Mesenchymal stem cell (in vitro differentiated cells and primary cell): ENCODE data around the gene TIAL1.
A peak's percentile ranks its signal among the peaks of the same experiment; 100 is the strongest.
"Not testable (repeated sequence)": the region's sequence is repeated elsewhere in the genome, so short reads cannot be mapped to it uniquely, and the experiment has no call there.

Experiments used
- DNase-seq: peaks from one replicate; pipeline ENCODE4 v3.0.0-alpha.2; 2013
- H2AFZ ChIP-seq: one replicate; pipeline ENCODE4 v1.6.1; 2013; ENCODE audit warnings: low read depth, mild to moderate bottlenecking, control low read depth, inconsistent platforms, low read length, moderate library complexity
- H2AK5ac ChIP-seq: 2 replicates; pipeline ENCODE4 v1.6.1; 2013; ENCODE audit warnings: low read length, moderate library complexity, mild to moderate bottlenecking, inconsistent platforms; ENCODE audit not compliant: severe bottlenecking
- H2BK120ac ChIP-seq: one replicate; pipeline ENCODE4 v1.6.1; 2013; ENCODE audit warnings: low read depth, mild to moderate bottlenecking, inconsistent platforms, low read length, moderate library complexity
- H2BK12ac ChIP-seq, 2 experiments: one replicate each; pipeline ENCODE4 v1.6.1; 2013; ENCODE audit warnings: inconsistent platforms in 2 of 2, low read length in 2 of 2, mild to moderate bottlenecking in 2 of 2, moderate library complexity in 2 of 2, control low read depth in 1 of 2
- H2BK15ac ChIP-seq: one replicate; pipeline ENCODE4 v1.6.1; 2013; ENCODE audit warnings: mild to moderate bottlenecking, low read depth, inconsistent platforms; ENCODE audit not compliant: poor library complexity, severe bottlenecking
- H2BK5ac ChIP-seq: 2 replicates; pipeline ENCODE4 v1.6.1; 2013; ENCODE audit warnings: low read depth, mild to moderate bottlenecking, low read length, control low read depth, inconsistent platforms; ENCODE audit not compliant: poor library complexity, severe bottlenecking
- H3K14ac ChIP-seq, 2 experiments: one replicate each; pipeline ENCODE4 v1.6.1; 2013; ENCODE audit warnings: inconsistent platforms in 2 of 2, low read length in 2 of 2, control low read depth in 1 of 2, mild to moderate bottlenecking in 1 of 2, moderate library complexity in 1 of 2
- H3K18ac ChIP-seq, 2 experiments: one replicate each; pipeline ENCODE4 v1.6.1; 2013; ENCODE audit warnings: inconsistent platforms in 2 of 2, low read length in 2 of 2, control low read depth in 1 of 2, low read depth in 1 of 2, mild to moderate bottlenecking in 1 of 2
- H3K23ac ChIP-seq, 2 experiments: one replicate each; pipeline ENCODE4 v1.6.1; 2013; ENCODE audit warnings: inconsistent platforms in 2 of 2, low read length in 2 of 2, mild to moderate bottlenecking in 2 of 2, moderate library complexity in 2 of 2, control low read depth in 1 of 2
- H3K27ac ChIP-seq: 2 replicates; pipeline ENCODE4 v1.5.1; 2013; ENCODE audit warnings: mild to moderate bottlenecking, moderate library complexity, low read length, control low read depth, inconsistent platforms; ENCODE audit not compliant: poor library complexity, severe bottlenecking
- H3K27me3 ChIP-seq, 2 experiments: 2 replicates each; pipeline versions ENCODE4 v1.6.1 to v1.7.0; 2013; ENCODE audit warnings: low read length in 2 of 2, mild to moderate bottlenecking in 2 of 2, moderate library complexity in 2 of 2, control low read depth in 1 of 2, inconsistent platforms in 1 of 2; ENCODE audit not compliant: control insufficient read depth in 1 of 2, insufficient read depth in 1 of 2
- H3K36me3 ChIP-seq, 2 experiments: 2 replicates each; pipeline versions ENCODE4 v1.6.1 to v1.7.0; 2013; ENCODE audit warnings: low read length in 2 of 2, control low read depth in 1 of 2, inconsistent platforms in 1 of 2, low read depth in 1 of 2, mild to moderate bottlenecking in 1 of 2; ENCODE audit not compliant: insufficient read depth in 2 of 2, control insufficient read depth in 1 of 2
- H3K4ac ChIP-seq, 2 experiments: one replicate each; pipeline ENCODE4 v1.6.1; 2013; ENCODE audit warnings: inconsistent platforms in 2 of 2, low read length in 2 of 2, mild to moderate bottlenecking in 2 of 2, moderate library complexity in 2 of 2, control low read depth in 1 of 2, low read depth in 1 of 2
- H3K4me1 ChIP-seq: 2 replicates; pipeline ENCODE4 v1.6.1; 2013; ENCODE audit warnings: low read depth, low read length, control low read depth; ENCODE audit not compliant: control insufficient read depth, insufficient read depth
- H3K4me2 ChIP-seq: 2 replicates; pipeline ENCODE4 v1.6.1; 2013; ENCODE audit warnings: low read length, mild to moderate bottlenecking, inconsistent platforms; ENCODE audit not compliant: poor library complexity, severe bottlenecking
- H3K4me3 ChIP-seq, 2 experiments: 2 replicates each; pipeline versions ENCODE4 v1.5.1 to v1.7.0; 2013; ENCODE audit warnings: low read length in 2 of 2, mild to moderate bottlenecking in 2 of 2, control low read depth in 1 of 2, low read depth in 1 of 2; ENCODE audit not compliant: insufficient read depth in 1 of 2
- H3K79me1 ChIP-seq: replicated peaks from 2 replicates; pipeline ENCODE4 v1.6.1; 2013; ENCODE audit warnings: mild to moderate bottlenecking, control low read depth, low read length, inconsistent platforms; ENCODE audit not compliant: poor library complexity, severe bottlenecking
- H3K9ac ChIP-seq: 2 replicates; pipeline ENCODE4 v1.7.0; 2013; ENCODE audit warnings: mild to moderate bottlenecking, low read length, moderate library complexity
- H3K9me3 ChIP-seq: 2 replicates; pipeline ENCODE4 v1.7.0; 2013; ENCODE audit warnings: mild to moderate bottlenecking, low read length; ENCODE audit not compliant: control insufficient read depth
- H4K8ac ChIP-seq: one replicate; pipeline ENCODE4 v1.6.1; 2013; ENCODE audit warnings: inconsistent platforms, mild to moderate bottlenecking, low read length, moderate library complexity
- H4K91ac ChIP-seq: one replicate; pipeline ENCODE4 v1.6.1; 2013; ENCODE audit warnings: mild to moderate bottlenecking, low read length, inconsistent platforms
- WGBS: methylation state at CpG from one replicate; pipeline ENCODE4 v1.1.7; 2013; ENCODE audit warnings: mixed read lengths; 5-methylcytosine and 5-hydroxymethylcytosine counted together

Gene TIAL1

GRCh38 chr10:119528663-119529237 lies 68.0 kb downstream of the TIAL1 start:
- not testable (repeated sequence) for H2BK120ac ChIP-seq, H2BK15ac ChIP-seq, H3K4me1 ChIP-seq, H3K23ac ChIP-seq, H3K27me3 ChIP-seq, H2BK5ac ChIP-seq, H3K14ac ChIP-seq, H3K27ac ChIP-seq, H3K18ac ChIP-seq, H3K9ac ChIP-seq, H2AK5ac ChIP-seq, H3K4me3 ChIP-seq, H4K91ac ChIP-seq, H3K4me2 ChIP-seq, H3K4ac ChIP-seq, H4K8ac ChIP-seq, H2AFZ ChIP-seq, H3K9me3 ChIP-seq
- WGBS: 44% methylated on average over 5 of the region's 8 CpGs
- H2BK12ac ChIP-seq: peak overlapping the region in 1 of 2 experiments; percentile 34
- DNase-seq: peak; percentile 87
- peaks cover 10 to 20% of the 10 kb centered on the region in 2 experiments for H3K36me3 ChIP-seq
- H3K79me1 ChIP-seq: peaks cover 14% of the 10 kb centered on the region

DNA sequence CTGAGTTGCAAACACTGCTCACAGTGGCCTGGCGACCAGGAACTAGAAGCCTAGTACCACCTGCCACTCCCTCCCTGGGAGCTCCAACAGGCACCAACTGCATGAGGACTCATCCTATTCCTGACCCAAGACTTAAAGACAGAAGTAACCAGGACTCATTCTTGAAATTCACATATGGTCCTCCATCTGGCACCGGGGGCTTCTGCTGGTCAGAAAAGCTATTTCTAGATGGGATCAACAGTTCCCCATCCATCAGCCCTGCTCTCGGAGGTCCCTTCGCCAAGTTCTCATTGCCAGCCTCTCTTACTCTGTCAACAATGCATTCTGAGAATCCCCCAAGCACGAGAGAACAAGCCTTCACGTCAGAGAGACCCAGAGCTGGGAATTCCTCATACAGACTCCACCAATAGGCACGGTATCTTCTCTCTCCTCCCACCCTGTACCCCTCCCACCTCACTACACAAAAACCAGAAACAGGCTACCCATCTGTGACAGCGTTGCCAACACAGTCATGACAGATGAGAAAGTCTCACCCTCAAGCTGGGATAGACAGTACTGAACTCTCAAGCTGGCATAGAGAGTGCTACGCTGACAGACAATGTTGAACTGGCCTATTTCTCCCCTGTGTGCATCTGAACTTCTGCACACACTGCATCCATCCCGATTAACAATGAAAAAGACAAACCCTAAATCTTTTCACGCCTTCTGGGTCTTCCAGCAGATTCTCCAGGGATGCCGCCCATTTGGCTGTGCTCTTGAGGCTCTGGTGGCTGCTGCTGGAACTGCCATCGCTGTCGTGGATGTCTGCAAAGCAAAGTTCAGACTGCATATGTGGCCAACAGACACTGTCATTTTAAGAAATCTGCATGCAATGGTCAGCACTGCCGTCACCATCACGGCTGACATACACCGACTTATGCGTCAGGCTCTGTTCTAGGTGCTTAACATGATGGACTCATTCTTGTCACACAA lies 69.9 kb downstream of the TIAL1 start:
- H2AFZ ChIP-seq: no peak overlapping the region
- H2BK5ac ChIP-seq: no peak overlapping the region
- DNase-seq: peak; percentile 42
- H3K4me2 ChIP-seq: no peak overlapping the region
- peak overlapping the region; percentile 29 for H2BK120ac ChIP-seq
- H3K18ac ChIP-seq: peak overlapping the region; percentile 10 to 86
- H3K14ac ChIP-seq: peak overlapping the region in 1 of 2 experiments; percentile 79
- WGBS: 77% methylated on average over 18 of the region's 18 CpGs
- H3K79me1 ChIP-seq: peaks cover 10% of the 10 kb centered on the region
- no peak overlapping the region for H3K27ac ChIP-seq
- peak overlapping the region; percentile 29 to 57 for H3K4ac ChIP-seq
- no peak overlapping the region for H2BK15ac ChIP-seq
- H3K9me3 ChIP-seq: no peaks in the 10 kb centered on the region
- H3K36me3 ChIP-seq: peaks cover 11 to 22% of the 10 kb centered on the region in 2 experiments
- H4K8ac ChIP-seq: peak overlapping the region; percentile 10
- H2BK12ac ChIP-seq: peak overlapping the region; percentile 6 to 64
- H3K9ac ChIP-seq: no peak overlapping the region
- H3K23ac ChIP-seq: peak overlapping the region in 1 of 2 experiments; percentile 63
- no peak overlapping the region for H2AK5ac ChIP-seq
- no peak overlapping the region for H3K4me3 ChIP-seq
- H4K91ac ChIP-seq: no peak overlapping the region
- H3K4me1 ChIP-seq: peaks cover 4% of the 10 kb centered on the region
- H3K27me3 ChIP-seq: no peaks in the 10 kb centered on the region

DNA sequence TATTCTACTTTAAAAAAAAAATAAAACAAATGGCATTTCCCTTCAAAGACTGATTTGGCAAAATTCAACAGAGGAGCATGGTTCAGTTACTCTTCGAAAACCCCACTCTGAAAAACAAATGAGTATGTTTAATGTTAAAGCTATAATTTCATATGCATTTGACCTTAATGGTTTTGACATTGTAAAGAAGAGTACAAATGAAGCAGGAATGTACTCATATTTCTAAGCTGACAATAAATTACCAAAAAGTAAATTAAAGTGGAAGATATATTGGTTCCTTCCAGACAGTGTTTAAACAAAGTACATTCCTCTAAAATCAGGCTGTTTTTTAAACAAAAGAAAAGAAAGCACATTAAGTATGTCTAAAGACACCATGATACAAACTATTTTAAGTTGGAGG lies 70.6 kb downstream of the TIAL1 start:
- Histone ChIP-seq H3K27ac (no peak overlapping the region), H3K23ac (no peak overlapping the region), H3K4me3 (no peak overlapping the region), H2AFZ (no peak overlapping the region), H3K36me3 (peaks cover 11 to 22% of the 10 kb centered on the region in 2 experiments), H3K18ac (no peak overlapping the region), H2BK5ac (no peak overlapping the region), H2BK120ac (no peak overlapping the region), H3K9ac (no peak overlapping the region), H3K9me3 (no peaks in the 10 kb centered on the region), H2AK5ac (no peak overlapping the region), H4K91ac (no peak overlapping the region), H2BK12ac (no peak overlapping the region), H3K14ac (no peak overlapping the region), H2BK15ac (no peak overlapping the region), H3K27me3 (no peaks in the 10 kb centered on the region), H3K4ac (peak overlapping the region in 1 of 2 experiments; percentile 29), H3K79me1 (peaks cover 8% of the 10 kb centered on the region), H3K4me1 (peaks cover 4% of the 10 kb centered on the region), H3K4me2 (no peak overlapping the region), H4K8ac (no peak overlapping the region)
- no CpG with 5 or more reads among the region's 1 CpG for WGBS
- no peak for DNase-seq

- no peak overlapping the region for H3K9ac ChIP-seq
- no peak overlapping the region for H3K4me3 ChIP-seq
- H3K23ac ChIP-seq: no peak overlapping the region
- 88% methylated on average over 5 of the region's 5 CpGs for WGBS
- H3K36me3 ChIP-seq: peaks cover 11 to 22% of the 10 kb centered on the region in 2 experiments
- no peak overlapping the region for H3K4me2 ChIP-seq
- H2AK5ac ChIP-seq: no peak overlapping the region
- H2AFZ ChIP-seq: no peak overlapping the region
- H4K91ac ChIP-seq: no peak overlapping the region
- H3K79me1 ChIP-seq: peaks cover 4% of the 10 kb centered on the region
- no peak overlapping the region for H2BK120ac ChIP-seq
- no peaks in the 10 kb centered on the region for H3K27me3 ChIP-seq
- H3K4me1 ChIP-seq: peaks cover 4% of the 10 kb centered on the region
- H4K8ac ChIP-seq: peak overlapping the region; percentile 22
- H3K4ac ChIP-seq: peak overlapping the region in 1 of 2 experiments; percentile 12
- DNase-seq: peak; percentile 24
- no peak overlapping the region for H2BK5ac ChIP-seq
- no peak overlapping the region for H3K18ac ChIP-seq
- no peak overlapping the region for H3K27ac ChIP-seq
- H3K9me3 ChIP-seq: no peaks in the 10 kb centered on the region
- H3K14ac ChIP-seq: no peak overlapping the region
- H2BK12ac ChIP-seq: peak overlapping the region in 1 of 2 experiments; percentile 58
- H2BK15ac ChIP-seq: no peak overlapping the region
These were observed 71.6 kb downstream of the TIAL1 start for GRCh38 chr10:119525116-119525515.
